Measurements from ENCODE around the gene SLC2A9. TPM values are rescaled to one million over a fixed set of nuclear protein-coding genes. Genes with fewer than 3 reads are reported as not detected.

Gene SLC2A9
- total RNA-seq, 4 donors from 2014 or later, result 0.19 to 0.89 (median 0.62) TPM

DNA sequence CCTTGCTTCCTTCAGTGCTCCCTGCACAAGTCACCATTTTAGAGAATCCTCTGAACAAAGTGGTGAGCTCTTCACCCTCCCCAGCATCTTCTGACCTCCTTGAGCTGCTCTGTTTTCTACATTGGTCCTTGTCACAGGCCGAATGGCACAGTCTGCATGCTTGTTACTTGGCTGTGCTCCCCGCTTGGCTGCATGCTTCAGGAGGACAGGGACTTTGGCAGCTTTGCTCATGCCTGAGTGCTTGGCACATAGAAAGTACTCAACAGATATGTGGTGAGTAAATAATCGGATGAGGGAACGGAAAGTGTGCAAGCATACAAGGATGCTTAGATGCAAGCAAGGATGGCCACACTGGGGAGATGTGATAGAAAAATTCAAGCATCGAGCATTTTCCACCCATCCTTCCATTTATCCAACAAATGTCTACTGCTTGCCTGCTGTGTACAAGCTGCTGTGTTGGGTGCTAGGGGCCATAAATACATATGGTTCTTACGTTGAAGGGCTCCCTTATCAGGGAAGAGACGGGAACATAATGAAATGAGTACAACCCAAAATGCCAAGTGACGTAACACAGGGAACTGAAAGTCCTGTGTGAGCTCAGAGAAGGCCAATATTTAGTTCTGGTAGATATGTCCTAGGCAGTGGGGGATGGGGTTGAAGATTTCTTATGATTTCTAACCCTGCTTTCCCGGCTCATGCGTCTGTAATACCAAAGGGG lies 31.2 kb downstream of the SLC2A9 start:
- TF ChIP-seq, protein P1, sequence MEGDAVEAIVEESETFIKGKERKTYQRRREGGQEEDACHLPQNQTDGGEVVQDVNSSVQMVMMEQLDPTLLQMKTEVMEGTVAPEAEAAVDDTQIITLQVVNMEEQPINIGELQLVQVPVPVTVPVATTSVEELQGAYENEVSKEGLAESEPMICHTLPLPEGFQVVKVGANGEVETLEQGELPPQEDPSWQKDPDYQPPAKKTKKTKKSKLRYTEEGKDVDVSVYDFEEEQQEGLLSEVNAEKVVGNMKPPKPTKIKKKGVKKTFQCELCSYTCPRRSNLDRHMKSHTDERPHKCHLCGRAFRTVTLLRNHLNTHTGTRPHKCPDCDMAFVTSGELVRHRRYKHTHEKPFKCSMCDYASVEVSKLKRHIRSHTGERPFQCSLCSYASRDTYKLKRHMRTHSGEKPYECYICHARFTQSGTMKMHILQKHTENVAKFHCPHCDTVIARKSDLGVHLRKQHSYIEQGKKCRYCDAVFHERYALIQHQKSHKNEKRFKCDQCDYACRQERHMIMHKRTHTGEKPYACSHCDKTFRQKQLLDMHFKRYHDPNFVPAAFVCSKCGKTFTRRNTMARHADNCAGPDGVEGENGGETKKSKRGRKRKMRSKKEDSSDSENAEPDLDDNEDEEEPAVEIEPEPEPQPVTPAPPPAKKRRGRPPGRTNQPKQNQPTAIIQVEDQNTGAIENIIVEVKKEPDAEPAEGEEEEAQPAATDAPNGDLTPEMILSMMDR (IDR thresholded peaks at IDR 0.05 in 4 of 5, conservative IDR thresholded peaks at IDR 0.05 in 1 of 5), result no peak
- no peak for TF ChIP-seq POLR2A (IDR thresholded peaks at IDR 0.05)
- H3K4me1 ChIP-seq, result no peaks in the 10 kb centered on the region
- no peak overlapping the region for H3K4me3 ChIP-seq
- intact Hi-C loops (cut with DNase I; ENCODE audit: low total_unique reads), result no loop called here
- H3K36me3 ChIP-seq, result no peaks in the 10 kb centered on the region
- ATAC-seq, result peak in 1 of 2 donors; percentile 72
- H3K27me3 ChIP-seq, result no peaks in the 10 kb centered on the region
- DNase-seq, result peak in 1 of 2 donors; percentile 21
- no peaks in the 10 kb centered on the region for H3K9me3 ChIP-seq
- H3K27ac ChIP-seq, result no peak overlapping the region
- in situ Hi-C loops (cut with MboI; ENCODE audit: low sequenced_read_pairs in 4 of 4), result no loop called here

DNA sequence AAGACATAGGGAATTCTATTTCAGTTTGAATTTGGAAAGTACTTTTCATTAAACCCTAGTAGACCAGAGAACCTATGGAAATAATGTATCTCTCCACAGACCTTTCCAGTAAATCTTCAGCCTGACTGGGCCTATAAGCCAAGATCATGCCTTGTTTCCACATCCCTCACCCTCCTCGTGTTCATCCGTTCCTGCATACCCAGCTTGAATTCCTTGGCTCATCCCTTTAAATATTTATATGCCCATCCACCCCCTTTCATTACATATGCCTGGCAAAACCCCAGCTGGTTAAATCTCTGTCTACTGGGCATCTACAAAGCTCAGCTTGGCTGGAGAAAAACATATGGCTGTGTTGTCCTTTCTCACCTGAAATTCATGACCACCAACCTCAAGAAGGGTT lies 32.4 kb downstream of the SLC2A9 start:
- no peaks in the 10 kb centered on the region for H3K36me3 ChIP-seq
- ATAC-seq, result no peak
- H3K9me3 ChIP-seq, result no peaks in the 10 kb centered on the region
- DNase-seq, result no peak
- no peak overlapping the region for H3K4me3 ChIP-seq
- no peak overlapping the region for H3K27ac ChIP-seq
- TF ChIP-seq POLR2A (IDR thresholded peaks at IDR 0.05), result no peak
- TF ChIP-seq, protein P1 (IDR thresholded peaks at IDR 0.05 in 4 of 5, conservative IDR thresholded peaks at IDR 0.05 in 1 of 5), result no peak
- H3K27me3 ChIP-seq, result no peaks in the 10 kb centered on the region
- intact Hi-C loops (cut with DNase I; ENCODE audit: low total_unique reads), result no loop called here
- no peaks in the 10 kb centered on the region for H3K4me1 ChIP-seq
- in situ Hi-C loops (cut with MboI; ENCODE audit: low sequenced_read_pairs in 4 of 4), result no loop called here

DNA sequence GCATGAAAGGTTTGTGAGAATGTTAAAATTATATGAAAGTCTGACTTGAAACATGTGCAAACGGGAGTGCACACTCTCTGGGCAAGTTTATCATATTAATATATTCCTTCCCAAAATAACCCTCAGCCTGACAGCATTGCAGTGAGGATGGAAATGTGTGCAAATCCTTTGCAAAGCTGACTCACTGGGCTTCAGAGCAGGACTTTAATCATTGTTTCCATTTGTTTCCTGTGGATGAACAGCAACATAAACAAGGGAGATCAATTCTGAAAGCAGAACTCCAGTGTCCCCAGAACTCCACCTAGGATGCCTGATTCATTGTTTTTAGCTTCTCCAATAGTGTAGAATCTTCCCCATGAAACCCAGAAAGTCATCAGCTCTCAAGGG lies 32.9 kb downstream of the SLC2A9 start:
- Histone ChIP-seq H3K27ac (no peak overlapping the region), H3K4me3 (no peak overlapping the region), H3K9me3 (no peaks in the 10 kb centered on the region), H3K27me3 (no peaks in the 10 kb centered on the region), H3K36me3 (no peaks in the 10 kb centered on the region), H3K4me1 (no peaks in the 10 kb centered on the region)
- intact Hi-C loops (cut with DNase I; ENCODE audit: low total_unique reads) (no loop called here), in situ Hi-C loops (cut with MboI; ENCODE audit: low sequenced_read_pairs in 4 of 4) (no loop called here)
- DNase-seq (no peak), ATAC-seq (no peak)
- no peak for TF ChIP-seq POLR2A (IDR thresholded peaks at IDR 0.05)
- TF ChIP-seq, protein P1 (IDR thresholded peaks at IDR 0.05 in 4 of 5, conservative IDR thresholded peaks at IDR 0.05 in 1 of 5), result no peak

DNA sequence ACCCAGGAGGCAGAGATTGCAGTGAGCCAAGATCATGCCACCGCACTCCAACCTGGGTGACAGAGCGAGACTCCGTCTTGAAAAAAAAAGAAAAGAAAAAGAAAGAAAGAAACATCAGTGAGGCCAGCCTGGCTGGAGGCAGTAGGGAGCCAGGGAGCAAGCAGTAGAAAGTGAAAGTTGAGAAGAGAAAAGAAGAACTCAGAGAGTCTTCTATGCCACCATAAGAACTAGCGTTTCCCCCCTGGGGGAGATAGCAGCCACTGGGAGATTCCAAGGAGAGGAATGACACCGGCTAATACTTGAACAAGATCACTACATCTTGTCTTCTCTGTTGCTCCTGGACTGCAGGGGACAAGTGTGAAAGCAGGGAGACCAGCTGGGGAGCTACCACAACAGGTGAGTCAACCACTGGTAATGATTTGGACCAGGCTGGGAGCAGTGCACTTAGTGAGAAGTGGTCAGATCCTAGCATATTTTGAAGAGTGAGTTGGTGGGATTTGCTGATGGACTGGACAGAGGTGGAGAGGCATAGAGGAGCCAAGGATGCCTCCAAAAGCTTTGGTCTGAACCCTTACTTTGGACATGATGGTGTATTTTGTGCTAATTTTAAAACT lies 33.4 kb downstream of the SLC2A9 start:
- no peak overlapping the region for H3K27ac ChIP-seq
- TF ChIP-seq POLR2A (IDR thresholded peaks at IDR 0.05), result no peak
- TF ChIP-seq, protein P1 (IDR thresholded peaks at IDR 0.05 in 4 of 5, conservative IDR thresholded peaks at IDR 0.05 in 1 of 5), result no peak
- H3K4me3 ChIP-seq, result no peak overlapping the region
- no peaks in the 10 kb centered on the region for H3K36me3 ChIP-seq
- intact Hi-C loops (cut with DNase I; ENCODE audit: low total_unique reads) (no loop called here), in situ Hi-C loops (cut with MboI; ENCODE audit: low sequenced_read_pairs in 4 of 4) (no loop called here)
- no peaks in the 10 kb centered on the region for H3K4me1 ChIP-seq
- DNase-seq (no peak), ATAC-seq (no peak)
- no peaks in the 10 kb centered on the region for H3K9me3 ChIP-seq
- H3K27me3 ChIP-seq, result no peaks in the 10 kb centered on the region

Data from gastrocnemius medialis (tissue), 4 donors.